Retinal pigment epithelial cell (primary cell): ENCODE measurements around the gene MCF2L.

Experiments used
- DNase-seq: peaks from one replicate; pipeline ENCODE4 v3.0.0-alpha.2; 2010; ENCODE audit warnings: low read depth
- H3K4me3 ChIP-seq: 2 replicates; pipeline ENCODE4 v1.5.1; 2011; ENCODE audit warnings: mild to moderate bottlenecking, low read length, control low read depth, moderate library complexity
- CTCF ChIP-seq: conservative IDR thresholded peaks from 2 replicates; pipeline ENCODE4 v1.5.1; 2011; ENCODE audit warnings: low read depth, low read length, control low read depth, inconsistent platforms

Gene MCF2L

GRCh38 chr13:113035213-113035800, 66.3 kb downstream of the MCF2L start:
- H3K4me3 ChIP-seq = no peak overlapping the region
- no peak for TF ChIP-seq CTCF
- DNase-seq = no peak

GRCh38 chr13:113036401-113036800, 67.4 kb downstream of the MCF2L start:
- no peak for DNase-seq
- no peak for TF ChIP-seq CTCF
- H3K4me3 ChIP-seq = no peak overlapping the region

GRCh38 chr13:113040031-113040430, 71.0 kb downstream of the MCF2L start:
- H3K4me3 ChIP-seq = no peak overlapping the region
- no peak for DNase-seq
- TF ChIP-seq CTCF = no peak

GRCh38 chr13:113040597-113041292, 71.7 kb downstream of the MCF2L start:
- no peak for DNase-seq
- H3K4me3 ChIP-seq = no peak overlapping the region
- no peak for TF ChIP-seq CTCF

GRCh38 chr13:113041293-113041690, 72.3 kb downstream of the MCF2L start:
- H3K4me3 ChIP-seq = no peak overlapping the region
- TF ChIP-seq CTCF = no peak
- no peak for DNase-seq

- TF ChIP-seq CTCF = no peak
- H3K4me3 ChIP-seq = no peak overlapping the region
- DNase-seq = no peak
Measured at GRCh38 chr13:113041896-113042295, 72.9 kb downstream of the MCF2L start.

GRCh38 chr13:113042456-113042855, 73.4 kb downstream of the MCF2L start:
- TF ChIP-seq CTCF = no peak
- DNase-seq = no peak
- H3K4me3 ChIP-seq = no peak overlapping the region
